ENCODE data around the gene NUDT19. TPM values are rescaled to one million over a fixed set of nuclear protein-coding genes. Genes with fewer than 3 reads are reported as not detected.
"Not testable (repeated sequence)": the region's sequence is repeated elsewhere in the genome, so short reads cannot be mapped to it uniquely, and the experiment has no call there.

Gene NUDT19
- 8.2 TPM for polyA plus RNA-seq (ENCODE audit: insufficient read length)

- DNase-seq (ENCODE audit: low read depth): no peak
Measured at GRCh38 chr19:32691291-32691951, at the start of gene NUDT19. Gene NUDT19, plus strand, starts transcription at chr19:32691821. Its CDS starts 140 bp downstream, at chr19:32691961.

GRCh38 chr19:32642771-32643170, 48.9 kb upstream of the NUDT19 start:
- no peak for DNase-seq (ENCODE audit: low read depth)

- DNase-seq (ENCODE audit: low read depth): no peak
Measured at GRCh38 chr19:32646556-32646955, 45.1 kb upstream of the NUDT19 start.

GRCh38 chr19:32647361-32647760, 44.3 kb upstream of the NUDT19 start:
- no peak for DNase-seq (ENCODE audit: low read depth)

GRCh38 chr19:32649751-32650150, 41.9 kb upstream of the NUDT19 start:
- DNase-seq (ENCODE audit: low read depth): no peak

- DNase-seq (ENCODE audit: low read depth): no peak
Measured at GRCh38 chr19:32650671-32651070, 41.0 kb upstream of the NUDT19 start.

GRCh38 chr19:32651729-32652140, 39.9 kb upstream of the NUDT19 start:
- no peak for DNase-seq (ENCODE audit: low read depth)

- DNase-seq (ENCODE audit: low read depth): not testable (repeated sequence)
Measured at GRCh38 chr19:32652331-32652730, 39.3 kb upstream of the NUDT19 start.

- no peak for DNase-seq (ENCODE audit: low read depth)
Measured at GRCh38 chr19:32652894-32653598, 38.6 kb upstream of the NUDT19 start.

- DNase-seq (ENCODE audit: low read depth): no peak
Measured at GRCh38 chr19:32653599-32653915, 38.1 kb upstream of the NUDT19 start.

- not testable (repeated sequence) for DNase-seq (ENCODE audit: low read depth)
Measured at GRCh38 chr19:32656379-32656778, 35.2 kb upstream of the NUDT19 start.

- DNase-seq (ENCODE audit: low read depth): no peak
Measured at GRCh38 chr19:32658075-32658474, 33.5 kb upstream of the NUDT19 start.

GRCh38 chr19:32658527-32658926, 33.1 kb upstream of the NUDT19 start:
- DNase-seq (ENCODE audit: low read depth): no peak

GRCh38 chr19:32661318-32661717, 30.3 kb upstream of the NUDT19 start:
- DNase-seq (ENCODE audit: low read depth): no peak

- DNase-seq (ENCODE audit: low read depth): no peak
Measured at GRCh38 chr19:32662186-32662585, 29.4 kb upstream of the NUDT19 start.

GRCh38 chr19:32666084-32666483, 25.5 kb upstream of the NUDT19 start:
- DNase-seq (ENCODE audit: low read depth): no peak

- no peak for DNase-seq (ENCODE audit: low read depth)
Measured at GRCh38 chr19:32669310-32669709, 22.3 kb upstream of the NUDT19 start.

GRCh38 chr19:32671883-32672593, 19.6 kb upstream of the NUDT19 start:
- DNase-seq (ENCODE audit: low read depth): no peak

GRCh38 chr19:32672841-32673240, 18.8 kb upstream of the NUDT19 start:
- DNase-seq (ENCODE audit: low read depth): no peak

GRCh38 chr19:32673573-32673972, 18.0 kb upstream of the NUDT19 start:
- no peak for DNase-seq (ENCODE audit: low read depth)

- DNase-seq (ENCODE audit: low read depth): no peak
Measured at GRCh38 chr19:32674153-32674930, 17.3 kb upstream of the NUDT19 start.

All from forelimb muscle (tissue), 1 donor.